K562 (cell line): Measurements from ENCODE around the gene MED15.

Experiments
- ZNF766 ChIP-seq: fragments of 200-800 bp; sonication (Bioruptor generic); conservative IDR thresholded peaks from 2 replicates; pipeline ENCODE4 v1.6.1; 2016; ENCODE audit warnings: missing genetic modification characterization, missing compliant biosample characterization
- TF ChIP-seq, protein P1 (sequence below), 3 experiments: IDR thresholded peaks in 2 of 3; conservative IDR thresholded peaks in 1 of 3; 2 replicates each; pipeline ENCODE4 v1.5.1; 2011 to 2012; ENCODE audit warnings: low read length in 3 of 3, mild to moderate bottlenecking in 3 of 3, control low read depth in 2 of 3, improper control_type of control experiment in 1 of 3, inconsistent platforms in 1 of 3, low read depth in 1 of 3, mixed read lengths in 1 of 3, moderate library complexity in 1 of 3; ENCODE audit not compliant: insufficient read depth in 2 of 3

DNA sequence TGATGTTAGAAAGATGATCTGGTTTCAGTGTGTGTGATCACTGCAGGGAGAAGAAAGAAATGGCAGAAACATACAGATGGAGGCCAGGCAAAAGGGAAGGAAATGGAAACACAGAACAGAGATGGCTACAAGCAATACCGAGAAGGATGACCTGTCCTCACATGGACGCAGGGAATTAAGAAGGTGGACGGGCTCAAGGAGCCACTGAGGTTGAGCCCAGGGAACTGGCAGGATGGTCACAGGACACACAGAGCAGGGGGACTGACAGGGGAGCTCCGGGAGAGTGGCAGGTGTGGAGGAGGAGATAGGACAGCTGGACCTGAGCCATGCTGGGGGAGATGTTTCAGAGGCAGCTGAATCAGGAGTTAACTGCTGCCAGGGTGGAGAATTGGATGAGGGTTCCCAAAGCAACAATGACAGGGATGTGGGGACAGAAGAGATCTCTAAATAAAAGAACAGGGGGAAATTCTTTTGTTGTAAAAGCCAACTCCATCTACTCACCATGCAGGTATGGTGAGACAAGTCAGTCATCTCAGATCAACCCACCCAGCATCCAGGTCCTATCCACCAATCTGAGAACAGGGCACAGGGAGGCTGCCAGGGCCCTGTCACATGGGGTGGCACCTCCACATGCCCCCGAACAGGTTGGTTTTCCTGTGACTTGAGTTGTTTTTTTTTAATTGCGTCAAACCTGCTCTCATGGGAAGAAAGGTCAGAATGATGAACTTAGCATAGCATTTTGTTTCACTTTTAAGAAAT is 38.1 kb upstream of the MED15 start:
- no peak for TF ChIP-seq ZNF766
- TF ChIP-seq, protein P1, sequence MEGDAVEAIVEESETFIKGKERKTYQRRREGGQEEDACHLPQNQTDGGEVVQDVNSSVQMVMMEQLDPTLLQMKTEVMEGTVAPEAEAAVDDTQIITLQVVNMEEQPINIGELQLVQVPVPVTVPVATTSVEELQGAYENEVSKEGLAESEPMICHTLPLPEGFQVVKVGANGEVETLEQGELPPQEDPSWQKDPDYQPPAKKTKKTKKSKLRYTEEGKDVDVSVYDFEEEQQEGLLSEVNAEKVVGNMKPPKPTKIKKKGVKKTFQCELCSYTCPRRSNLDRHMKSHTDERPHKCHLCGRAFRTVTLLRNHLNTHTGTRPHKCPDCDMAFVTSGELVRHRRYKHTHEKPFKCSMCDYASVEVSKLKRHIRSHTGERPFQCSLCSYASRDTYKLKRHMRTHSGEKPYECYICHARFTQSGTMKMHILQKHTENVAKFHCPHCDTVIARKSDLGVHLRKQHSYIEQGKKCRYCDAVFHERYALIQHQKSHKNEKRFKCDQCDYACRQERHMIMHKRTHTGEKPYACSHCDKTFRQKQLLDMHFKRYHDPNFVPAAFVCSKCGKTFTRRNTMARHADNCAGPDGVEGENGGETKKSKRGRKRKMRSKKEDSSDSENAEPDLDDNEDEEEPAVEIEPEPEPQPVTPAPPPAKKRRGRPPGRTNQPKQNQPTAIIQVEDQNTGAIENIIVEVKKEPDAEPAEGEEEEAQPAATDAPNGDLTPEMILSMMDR (IDR thresholded peaks at IDR 0.05 in 2 of 3, conservative IDR thresholded peaks at IDR 0.05 in 1 of 3; ENCODE audit: insufficient read depth in 2 of 3, low read depth in 1 of 3, low read length in 3 of 3) = no peak
